Renal cortical epithelial cell (primary cell): ENCODE data around the gene HTR5A. TPM values are rescaled to one million over a fixed set of nuclear protein-coding genes. Genes with fewer than 3 reads are reported as not detected.
A peak's percentile ranks its signal among the peaks of the same experiment; 100 is the strongest.

Experiments
- DNase-seq: peaks from one replicate; pipeline ENCODE4 v3.0.0-alpha.2; 2011; ENCODE audit warnings: low read depth
- total RNA-seq: library from RNA; depleted of rRNA; stranded (reverse); fragments of >200 nt; gene quantifications from 2 replicates; pipeline ENCODE4 v1.2.3, GENCODE V29; 2014

The HTR5A gene
- total RNA-seq, 1 donor from 2014 or later, result not detected

DNA sequence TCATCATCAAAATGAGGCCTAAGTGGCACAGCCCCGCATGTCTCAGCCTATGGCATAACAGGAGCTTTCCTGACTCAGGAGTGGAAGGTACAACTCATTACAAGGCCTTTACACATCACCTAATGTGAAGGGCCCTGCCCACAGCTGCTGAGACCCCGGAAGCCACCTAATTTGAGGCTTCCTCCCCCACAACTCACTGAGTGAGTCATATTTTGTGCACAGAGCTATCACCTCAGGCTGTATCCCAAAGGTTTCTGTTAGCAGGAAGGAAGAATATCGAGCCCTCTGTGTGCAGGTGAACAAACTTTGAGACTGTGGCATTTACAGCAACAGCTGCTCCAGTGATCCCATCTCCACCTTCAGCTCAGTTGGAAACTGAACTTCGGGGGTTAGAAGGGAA, 20.6 kb downstream of the HTR5A start:
- peak; percentile 12 for DNase-seq

DNA sequence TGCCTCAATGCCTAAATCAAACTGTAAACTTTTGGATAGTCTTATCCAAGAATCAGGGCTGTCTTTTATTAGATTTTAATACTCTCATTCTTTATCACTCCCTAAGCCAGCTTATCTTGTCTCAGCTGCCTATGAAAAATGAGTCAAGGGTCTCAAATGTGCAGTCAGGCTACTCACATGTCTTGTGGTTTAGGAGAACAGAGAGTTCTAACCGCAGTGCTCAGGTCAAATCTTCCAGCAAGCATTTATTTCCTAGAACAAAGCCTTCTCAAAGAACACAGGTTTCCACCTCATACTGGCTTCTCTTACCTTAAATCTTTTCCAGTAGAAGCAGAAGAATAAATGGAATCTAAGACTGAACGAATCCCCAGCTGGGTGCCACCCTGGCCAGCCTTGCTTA, 23.5 kb downstream of the HTR5A start:
- DNase-seq, result peak; percentile 1

DNA sequence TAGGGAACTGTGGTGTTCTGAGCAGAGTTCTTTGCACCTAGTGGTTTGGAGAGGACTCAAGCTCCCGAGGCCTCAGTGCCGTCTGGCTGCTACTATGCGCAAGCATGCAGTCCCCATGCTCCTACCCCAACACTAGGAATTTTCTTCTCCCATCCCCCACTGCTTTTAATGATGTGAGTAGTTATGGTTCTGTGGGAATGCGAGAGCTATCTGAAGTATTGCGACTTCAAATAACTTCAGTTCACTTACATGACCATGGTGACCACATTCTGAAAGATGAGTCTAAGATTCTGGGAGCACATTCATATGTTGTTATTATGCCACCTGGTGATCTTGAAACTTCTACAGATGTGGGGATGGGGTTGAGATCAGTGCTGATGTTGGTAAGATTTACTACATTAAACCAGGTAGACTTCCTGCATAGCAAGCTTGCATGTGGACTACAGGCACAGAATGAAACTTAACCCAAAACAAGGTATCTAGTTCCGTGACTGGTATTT, 24.6 kb downstream of the HTR5A start:
- DNase-seq, result no peak

DNA sequence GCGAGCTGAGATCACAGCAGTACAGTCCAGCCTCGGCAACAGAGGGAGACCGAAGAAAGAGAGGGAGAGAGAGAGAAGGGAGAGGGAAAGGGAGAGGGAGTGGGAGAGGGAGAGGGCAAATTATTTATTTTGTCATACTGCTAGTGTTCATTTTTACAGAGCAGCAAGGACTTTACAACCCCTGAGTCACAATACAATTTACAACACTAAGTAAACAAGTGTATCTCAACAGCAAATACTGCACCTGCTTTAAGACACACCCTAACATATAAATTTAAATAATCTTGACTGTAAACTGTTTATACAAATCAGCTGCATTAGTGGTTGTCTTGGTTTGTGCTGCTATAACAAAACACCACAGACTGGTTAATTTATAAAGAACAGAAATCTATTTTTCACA, 27.2 kb downstream of the HTR5A start:
- DNase-seq, result no peak

DNA sequence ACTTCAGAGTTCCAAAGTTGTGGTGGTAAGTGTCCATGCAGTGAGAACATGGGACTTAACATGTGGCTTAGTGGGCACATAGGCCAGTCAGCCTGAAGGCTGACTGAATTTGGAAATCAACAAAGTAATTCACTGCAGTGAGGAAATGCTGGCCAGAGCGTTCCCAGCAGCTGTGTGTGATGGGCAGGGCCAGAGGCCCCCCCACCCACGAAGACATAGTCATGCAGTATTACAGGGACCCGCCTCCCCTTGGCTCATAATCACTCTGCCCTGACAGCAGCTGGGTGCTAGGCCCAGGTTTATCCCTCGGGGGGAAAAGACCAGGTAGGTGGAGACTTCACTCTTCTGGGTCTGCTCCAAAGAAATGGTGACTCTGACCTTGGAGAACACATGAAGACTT, 33.7 kb downstream of the HTR5A start:
- DNase-seq, result no peak

GRCh38 chr7:155104913-155105312, 34.8 kb downstream of the HTR5A start:
- DNase-seq, result no peak

- DNase-seq, result no peak
Measured at GRCh38 chr7:155106356-155106755, 36.2 kb downstream of the HTR5A start.

DNA sequence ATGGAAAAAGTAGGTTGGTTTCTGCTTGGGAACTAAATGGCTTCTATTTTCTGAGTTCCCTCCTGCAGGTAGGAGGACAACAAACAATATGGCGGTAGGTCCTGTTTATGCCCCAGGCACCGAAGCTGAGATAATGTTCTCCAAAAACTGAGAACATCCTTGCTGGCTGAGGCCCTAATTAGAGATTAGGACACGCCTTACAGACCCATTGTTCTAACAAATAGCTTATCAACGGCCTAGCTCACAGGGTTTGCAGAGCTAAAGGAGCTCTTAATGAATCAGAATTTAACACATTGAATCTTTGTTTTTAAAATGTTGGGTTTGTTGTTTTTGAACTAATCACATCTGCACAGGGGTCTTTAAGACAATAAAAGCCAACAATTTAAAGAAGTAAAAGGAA, 37.0 kb downstream of the HTR5A start:
- DNase-seq, result no peak

GRCh38 chr7:155108144-155108901, 38.2 kb downstream of the HTR5A start:
- DNase-seq, result no peak

GRCh38 chr7:155109121-155109520, 39.0 kb downstream of the HTR5A start:
- DNase-seq, result no peak

DNA sequence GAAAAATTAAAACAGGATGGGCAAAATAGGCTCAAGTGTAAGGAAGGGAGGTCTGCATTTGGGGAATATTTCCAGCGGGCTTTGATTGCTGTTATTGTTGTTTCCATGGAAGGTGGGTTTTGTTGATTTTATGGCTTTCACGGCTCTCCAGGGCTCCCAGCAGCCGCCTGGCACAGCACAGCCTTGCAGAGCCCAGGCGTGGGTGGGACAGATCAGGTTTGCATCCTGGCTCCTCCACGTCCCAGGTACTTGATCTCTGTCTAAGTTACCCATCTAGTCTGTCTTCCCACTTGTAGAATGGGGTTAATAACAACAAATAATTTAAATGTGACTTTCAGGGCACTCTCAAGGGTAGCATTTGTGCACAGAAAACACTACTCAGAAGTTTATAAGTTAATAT, 45.2 kb downstream of the HTR5A start:
- no peak for DNase-seq

DNA sequence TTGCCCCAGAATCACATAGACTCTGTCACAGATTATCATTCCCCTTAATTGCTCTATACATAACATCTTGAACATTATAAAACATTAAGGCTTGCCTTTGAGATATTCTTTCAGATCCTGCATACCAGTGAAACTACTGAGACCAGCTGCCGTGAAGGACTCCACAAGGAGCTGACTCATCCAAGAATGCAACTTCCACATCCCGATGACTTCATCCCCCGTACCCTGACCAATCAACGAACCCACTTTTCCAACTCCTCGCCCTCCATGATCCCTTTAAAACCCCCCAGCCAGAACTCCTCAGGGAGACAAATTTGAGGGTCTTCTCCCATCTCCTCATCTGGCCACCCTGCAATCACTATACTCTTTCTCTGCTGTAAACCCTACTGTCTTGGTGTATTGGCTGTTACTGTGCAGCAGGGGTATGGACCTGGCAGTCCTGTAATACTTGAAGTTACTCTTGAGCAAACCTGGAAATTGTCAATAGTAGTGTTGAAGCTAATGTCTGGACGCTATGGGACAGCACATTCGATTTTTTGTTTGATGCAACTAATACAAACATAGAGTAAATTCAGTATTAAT, 49.8 kb downstream of the HTR5A start:
- no peak for DNase-seq

GRCh38 chr7:155120460-155120859, 50.3 kb downstream of the HTR5A start:
- no peak for DNase-seq

- DNase-seq, result no peak
Measured at GRCh38 chr7:155122831-155123230, 52.7 kb downstream of the HTR5A start.

DNA sequence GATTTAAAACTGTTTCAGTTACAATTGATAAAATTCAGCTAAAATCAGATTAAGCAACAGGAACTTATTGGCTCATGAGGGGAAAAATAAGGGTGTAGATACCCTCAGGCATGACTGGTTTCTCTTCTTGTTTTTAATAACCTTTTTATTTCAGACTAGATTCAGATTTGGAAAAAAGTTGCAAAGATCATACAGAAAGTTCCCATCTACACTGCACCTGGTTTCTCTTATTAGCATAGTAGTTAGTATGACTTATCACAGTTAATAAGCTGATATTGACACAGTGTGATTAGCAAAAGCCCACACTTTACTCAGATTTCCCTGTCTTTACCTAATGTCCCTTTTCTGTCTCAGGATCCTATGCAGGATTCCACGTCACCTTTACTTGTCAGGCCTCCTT, 53.3 kb downstream of the HTR5A start:
- no peak for DNase-seq

DNA sequence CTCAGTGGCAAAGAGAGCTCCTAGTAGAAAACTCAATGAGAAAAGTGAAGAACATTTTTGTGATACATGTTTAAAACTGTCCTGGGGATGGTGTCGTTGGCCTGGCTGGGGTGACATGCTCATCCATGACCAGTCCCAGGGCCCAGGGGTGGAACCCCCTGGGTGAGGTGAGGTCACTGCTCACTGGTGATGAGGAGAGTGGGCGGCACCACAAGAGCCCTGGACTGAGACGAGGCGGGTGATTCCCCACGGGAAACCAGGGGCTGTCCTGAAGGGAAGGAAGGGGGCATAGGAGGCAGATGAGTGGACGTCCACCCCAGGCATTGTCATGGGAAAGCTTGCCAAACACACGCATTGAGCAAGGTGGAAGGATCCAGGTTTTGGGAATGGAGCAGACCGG, 54.6 kb downstream of the HTR5A start:
- DNase-seq, result no peak

- no peak for DNase-seq
Measured at GRCh38 chr7:155129186-155129585, 59.1 kb downstream of the HTR5A start.

- no peak for DNase-seq
Measured at GRCh38 chr7:155129789-155130188, 59.7 kb downstream of the HTR5A start.

DNA sequence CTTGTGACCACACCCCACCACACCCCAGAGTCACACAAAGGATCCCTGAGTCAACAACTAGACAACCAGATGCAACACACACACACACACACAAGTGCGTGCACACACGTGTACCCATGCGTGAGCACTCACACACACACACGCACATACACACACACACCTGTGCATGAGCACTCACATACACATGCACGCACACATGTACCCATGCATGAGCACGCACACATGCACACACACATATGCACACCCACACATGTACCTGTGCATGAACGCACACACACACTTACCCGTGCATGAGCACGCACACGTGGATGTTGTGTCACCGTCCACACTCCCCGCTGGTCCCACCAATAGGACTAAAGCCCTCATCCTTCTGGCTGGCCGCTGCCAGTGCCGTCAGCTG, 60.4 kb downstream of the HTR5A start:
- no peak for DNase-seq

- no peak for DNase-seq
Measured at GRCh38 chr7:155131090-155131489, 61.0 kb downstream of the HTR5A start.

DNA sequence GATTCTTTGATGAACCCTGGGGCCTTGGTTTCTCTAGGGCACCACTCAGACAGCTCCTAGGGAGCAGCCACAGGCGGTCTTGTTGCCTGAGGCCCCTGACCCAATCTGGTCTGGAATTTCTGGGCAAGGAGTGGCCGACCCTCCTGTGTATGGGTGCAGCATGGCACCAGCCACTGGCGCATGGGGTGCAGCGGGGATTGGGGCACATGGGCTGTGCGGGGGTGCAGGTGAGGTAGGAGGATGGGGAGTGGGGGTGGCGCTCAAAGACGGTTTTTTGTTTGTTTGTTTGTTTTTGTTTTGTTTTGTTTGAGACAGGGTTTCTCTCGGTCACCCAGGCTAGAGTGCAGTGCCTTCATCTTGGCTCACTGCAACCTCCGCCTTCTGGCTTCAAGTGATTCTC, 62.3 kb downstream of the HTR5A start:
- DNase-seq, result no peak

GRCh38 chr7:155136619-155137243, 66.6 kb downstream of the HTR5A start:
- no peak for DNase-seq
